Fibroblast of peridontal ligament (primary cell): ENCODE data around the gene SNRNP35.
"Not testable (repeated sequence)": the region's sequence is repeated elsewhere in the genome, so short reads cannot be mapped to it uniquely, and the experiment has no call there.

ENCODE experiments used
- DNase-seq: peaks from one replicate; pipeline ENCODE4 v3.0.0-alpha.2; 2010; ENCODE audit errors: extremely low read depth

Gene SNRNP35

DNA sequence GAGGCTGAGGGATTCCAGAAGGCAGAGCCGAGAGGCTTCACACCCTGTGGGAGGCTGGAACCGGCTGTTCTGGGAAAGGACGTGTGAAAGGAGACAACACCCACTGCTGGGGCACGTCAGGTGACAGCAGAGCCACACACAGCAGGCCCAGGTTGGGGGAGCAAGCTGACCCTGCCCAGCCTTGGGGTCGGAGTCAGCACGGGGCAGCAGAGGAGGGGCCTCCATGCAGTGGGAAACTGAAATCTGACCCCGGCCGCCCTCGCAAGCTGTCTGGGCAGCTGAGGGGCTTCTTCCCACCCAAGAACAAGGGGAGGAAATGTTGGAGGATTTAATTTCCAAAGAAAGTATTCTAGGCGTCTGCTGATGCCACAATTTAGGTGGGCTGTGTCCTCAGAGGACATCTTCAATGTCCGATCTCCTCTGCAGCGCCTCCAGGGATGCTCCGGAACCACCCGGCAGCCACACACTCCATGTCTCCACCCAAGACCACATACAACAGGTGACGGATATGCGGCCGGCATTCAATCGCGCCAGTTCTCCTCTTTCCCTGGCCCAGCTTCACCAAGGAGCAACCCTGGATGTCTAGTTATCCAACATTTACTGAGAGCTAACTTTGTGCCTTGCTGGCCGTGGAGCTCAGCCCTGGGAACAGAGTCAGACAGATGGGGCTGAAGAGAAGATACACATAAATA, 30.7 kb downstream of the SNRNP35 start:
- no peak for DNase-seq

DNA sequence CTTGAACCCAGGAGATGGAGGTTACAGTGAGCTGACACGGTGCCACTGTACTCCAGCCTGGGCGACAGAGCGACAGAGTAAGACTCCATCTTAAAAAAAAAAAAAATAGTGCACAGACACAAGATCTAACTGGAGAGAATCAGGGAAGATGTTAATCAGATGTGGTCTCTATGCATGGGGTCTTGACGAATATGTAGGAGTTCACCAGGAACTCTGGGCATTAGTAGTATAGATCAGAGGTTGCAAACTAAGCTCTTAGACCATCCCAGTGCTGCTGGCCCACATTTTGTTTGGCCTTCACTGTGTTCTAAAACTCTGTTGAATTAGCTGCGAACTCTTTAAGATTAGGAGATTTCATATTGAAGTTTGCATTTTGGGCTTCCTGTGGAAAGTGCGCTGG, 31.6 kb downstream of the SNRNP35 start:
- no peak for DNase-seq

DNA sequence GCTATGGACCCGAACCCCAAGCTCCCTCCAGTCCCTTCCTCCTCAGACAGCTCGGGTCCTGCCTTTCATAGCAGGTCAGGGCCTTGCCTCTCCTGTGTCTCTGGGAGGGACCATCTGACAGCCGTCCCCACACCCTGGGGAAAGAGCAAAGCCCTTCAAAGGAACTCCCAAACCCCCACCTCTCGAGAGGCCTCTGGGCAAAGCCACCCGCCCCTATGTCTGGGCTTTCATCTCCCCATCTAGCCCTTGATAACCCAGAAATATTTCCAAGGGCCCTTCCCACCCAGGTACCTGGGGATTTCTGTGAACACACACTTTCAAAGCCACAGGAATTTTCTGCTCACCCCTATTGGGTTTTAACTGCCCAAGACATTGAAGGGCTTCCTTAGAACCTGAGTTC, 32.1 kb downstream of the SNRNP35 start:
- DNase-seq: no peak

DNA sequence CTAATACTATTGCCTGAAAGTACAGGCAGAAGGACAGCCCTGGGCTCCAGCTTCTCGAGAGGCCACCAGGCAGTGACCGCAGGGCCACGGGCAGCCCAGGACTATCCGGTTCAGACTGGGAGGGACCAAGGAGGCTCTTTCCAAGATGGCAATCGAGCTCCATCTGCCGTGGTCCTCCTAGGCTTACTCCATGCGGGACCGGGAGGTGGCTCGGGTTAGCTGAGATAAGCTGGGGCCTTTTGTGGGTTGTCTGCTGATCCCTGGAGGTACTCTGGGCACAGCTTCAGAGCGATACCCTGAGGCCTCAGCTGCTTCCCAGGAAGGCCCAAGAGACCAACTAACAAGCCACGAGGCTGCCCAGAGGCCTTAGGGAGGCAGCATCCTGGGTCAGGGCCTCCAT, 33.1 kb downstream of the SNRNP35 start:
- DNase-seq: no peak

DNA sequence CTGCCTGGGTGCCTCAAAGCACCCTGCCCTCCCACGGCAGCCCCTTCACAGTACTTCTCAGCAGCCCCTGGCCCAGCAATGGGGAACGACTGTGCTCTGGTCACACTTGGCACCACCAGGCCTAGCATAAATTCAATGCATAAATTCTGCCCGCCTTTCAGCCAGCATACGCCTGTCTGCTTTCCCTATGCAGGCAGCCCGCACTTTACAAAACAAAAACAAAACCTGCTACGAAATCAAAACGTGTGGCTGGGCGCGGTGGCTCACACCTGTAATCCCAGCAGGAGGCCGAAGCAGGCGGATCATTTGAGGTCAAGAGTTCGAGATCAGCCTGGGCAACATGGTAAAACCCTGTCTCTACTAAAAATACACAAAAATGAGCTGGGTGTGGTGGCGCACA, 33.5 kb downstream of the SNRNP35 start:
- DNase-seq: no peak

DNA sequence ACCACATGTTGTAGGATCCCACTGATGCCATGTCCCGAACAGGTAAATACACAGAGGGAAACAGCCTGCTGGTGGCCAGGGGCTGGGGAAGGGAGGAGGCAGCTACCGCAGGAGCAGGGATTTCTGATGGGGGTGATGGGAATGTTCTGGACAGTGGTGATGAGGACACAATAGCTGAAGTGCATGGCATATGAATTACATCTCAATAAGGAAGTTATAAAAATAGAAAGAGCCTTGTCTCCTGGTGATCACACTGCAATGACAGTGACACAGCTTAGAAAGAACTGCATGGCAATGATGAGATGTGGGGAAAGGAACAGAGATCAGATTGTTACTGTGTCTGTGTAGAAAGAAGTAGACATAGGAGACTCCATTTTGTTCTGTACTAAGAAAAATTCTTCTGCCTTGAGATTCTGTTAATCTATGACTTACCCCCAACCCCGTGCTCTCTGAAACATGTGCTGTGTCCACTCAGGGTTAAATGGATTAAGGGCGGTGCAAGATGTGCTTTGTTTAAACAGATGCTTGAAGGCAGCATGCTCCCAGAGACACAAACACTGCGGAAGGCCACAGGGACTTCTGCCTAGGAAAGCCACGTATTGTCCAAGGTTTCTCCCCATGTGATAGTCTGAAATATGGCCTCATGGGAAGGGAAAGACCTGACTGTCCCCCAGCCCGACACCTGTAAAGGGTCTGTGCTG, 34.5 kb downstream of the SNRNP35 start:
- DNase-seq: not testable (repeated sequence)

DNA sequence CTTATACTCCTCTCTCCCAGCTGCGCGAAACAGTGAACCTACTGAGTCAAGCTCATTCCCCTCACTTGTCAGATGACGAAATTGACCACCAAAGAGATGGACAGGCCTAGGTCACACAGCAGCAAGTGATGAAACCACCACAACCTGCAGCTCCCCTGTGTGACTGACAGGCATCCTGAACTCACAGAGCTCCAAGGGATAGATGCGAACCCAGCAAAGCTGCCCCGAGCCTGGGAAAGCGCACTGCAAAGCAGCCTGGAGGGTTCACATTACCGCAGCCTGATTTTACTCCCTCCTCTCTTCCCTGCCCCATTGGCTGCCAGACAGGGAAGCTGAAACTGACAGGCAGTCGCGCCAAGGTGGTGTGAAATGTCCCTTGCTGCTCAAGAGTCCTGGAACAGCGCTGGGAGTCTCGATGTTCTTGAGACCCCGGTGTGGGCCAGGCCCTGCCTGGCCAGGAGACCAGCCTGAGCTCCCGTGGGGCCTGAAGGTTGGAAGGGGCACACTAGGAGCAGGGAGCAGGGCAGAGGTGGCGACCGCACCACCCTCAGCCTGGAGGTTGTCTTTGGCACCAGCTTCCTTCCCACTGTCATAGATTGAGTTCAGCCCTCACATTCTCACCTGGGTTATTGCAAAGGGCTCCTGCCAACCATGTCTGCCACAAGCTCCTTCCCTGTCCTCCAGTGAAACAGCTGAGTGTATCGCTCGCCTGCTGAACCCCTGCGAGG, 36.3 kb downstream of the SNRNP35 start:
- DNase-seq: no peak

DNA sequence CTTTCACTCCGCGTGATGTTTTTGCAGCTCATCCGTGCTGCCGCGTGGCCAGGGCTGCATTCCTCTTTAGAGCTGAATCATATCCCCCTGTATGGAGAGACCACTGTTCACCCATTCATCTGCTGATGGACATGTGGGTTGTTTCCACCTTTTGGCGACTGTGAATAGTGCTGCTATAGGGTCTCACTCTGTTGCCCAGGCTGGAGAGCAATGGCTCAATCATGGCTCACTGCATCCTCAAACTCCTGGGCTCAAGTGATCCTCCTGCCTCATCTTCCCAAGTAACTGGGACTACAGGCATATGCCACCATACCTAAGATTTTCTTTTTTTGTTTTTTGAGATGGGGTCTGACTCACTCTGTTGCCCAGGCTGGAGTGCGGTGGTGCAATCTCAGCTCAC, 39.1 kb downstream of the SNRNP35 start:
- no peak for DNase-seq

DNA sequence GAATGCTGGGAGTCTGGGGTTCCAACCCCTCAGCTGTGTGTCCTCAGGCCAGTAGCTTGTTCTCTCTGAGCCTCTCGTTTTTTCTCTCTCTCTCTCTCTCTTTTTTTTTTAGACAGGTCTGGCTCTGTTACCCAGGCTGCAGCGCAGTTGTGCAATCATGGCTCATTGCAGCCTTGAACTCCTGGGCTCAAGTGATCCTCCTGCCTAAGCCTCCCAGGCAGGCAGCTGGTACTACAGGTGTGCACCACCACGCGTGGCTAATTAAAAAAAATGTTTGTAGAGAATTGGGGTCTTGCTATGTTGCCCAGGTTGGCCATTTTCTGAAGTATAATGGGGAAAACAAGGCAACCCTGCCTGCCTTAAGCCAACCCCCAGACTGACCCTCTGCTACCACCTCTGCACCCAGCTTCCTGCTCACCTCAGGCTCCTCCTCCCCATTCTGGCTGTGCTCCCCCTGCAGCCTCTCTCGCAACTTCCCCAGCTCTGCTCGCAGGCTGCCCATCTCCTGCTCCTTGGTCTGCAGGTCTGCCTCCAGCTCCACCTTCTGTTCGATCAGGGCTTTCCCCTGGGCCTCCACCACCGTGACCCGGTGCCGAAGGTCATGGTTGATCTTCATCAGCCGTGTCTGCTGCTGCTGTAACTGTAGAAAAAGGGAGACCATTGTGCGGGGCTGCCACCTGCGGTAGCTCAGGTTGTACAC, 40.3 kb downstream of the SNRNP35 start:
- no peak for DNase-seq

DNA sequence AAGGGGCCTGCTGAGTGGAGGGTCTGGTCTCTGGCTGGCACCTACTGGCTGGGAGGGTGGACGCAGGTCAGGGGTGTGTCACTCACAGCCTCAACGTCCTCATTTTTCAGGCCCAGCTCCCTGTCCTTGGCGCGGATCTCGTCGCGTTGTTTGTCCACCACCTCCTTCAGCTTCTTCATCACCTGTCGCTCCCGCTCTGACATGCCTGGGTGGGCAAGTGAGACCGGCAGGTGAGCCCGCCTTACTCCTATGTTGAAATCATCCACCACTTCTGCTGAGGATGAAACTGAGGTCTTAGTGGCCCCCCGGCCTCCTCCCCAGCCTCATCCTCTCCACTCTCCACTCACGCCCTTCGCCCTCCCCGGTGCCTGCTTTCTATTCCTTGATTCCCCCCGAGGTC, 41.4 kb downstream of the SNRNP35 start:
- DNase-seq: no peak

DNA sequence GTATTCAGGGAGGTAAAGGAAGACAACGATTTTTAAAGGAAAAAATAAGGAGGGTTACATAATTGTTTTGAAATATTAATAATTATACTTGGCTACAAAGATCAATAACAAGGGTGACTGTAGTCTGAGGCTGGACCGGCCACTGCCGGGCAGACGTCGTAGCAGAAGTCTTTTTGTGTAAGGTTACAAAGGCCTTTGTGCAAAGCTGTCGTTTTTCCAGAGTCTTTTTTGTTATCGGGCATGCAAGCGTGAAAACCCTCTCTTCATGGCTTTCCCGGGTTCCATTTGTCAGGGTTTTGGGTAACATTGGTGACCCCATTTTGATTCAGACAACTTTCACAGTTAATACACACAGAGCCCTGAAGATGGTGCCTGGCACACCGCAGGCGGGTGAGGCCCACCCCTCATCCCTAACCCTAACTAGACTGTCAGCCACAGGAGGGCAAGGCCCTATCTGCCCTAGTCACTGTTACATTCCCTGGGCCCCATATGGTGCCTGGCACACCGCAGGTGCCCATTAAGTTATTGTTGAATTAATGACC, 44.3 kb downstream of the SNRNP35 start:
- no peak for DNase-seq

DNA sequence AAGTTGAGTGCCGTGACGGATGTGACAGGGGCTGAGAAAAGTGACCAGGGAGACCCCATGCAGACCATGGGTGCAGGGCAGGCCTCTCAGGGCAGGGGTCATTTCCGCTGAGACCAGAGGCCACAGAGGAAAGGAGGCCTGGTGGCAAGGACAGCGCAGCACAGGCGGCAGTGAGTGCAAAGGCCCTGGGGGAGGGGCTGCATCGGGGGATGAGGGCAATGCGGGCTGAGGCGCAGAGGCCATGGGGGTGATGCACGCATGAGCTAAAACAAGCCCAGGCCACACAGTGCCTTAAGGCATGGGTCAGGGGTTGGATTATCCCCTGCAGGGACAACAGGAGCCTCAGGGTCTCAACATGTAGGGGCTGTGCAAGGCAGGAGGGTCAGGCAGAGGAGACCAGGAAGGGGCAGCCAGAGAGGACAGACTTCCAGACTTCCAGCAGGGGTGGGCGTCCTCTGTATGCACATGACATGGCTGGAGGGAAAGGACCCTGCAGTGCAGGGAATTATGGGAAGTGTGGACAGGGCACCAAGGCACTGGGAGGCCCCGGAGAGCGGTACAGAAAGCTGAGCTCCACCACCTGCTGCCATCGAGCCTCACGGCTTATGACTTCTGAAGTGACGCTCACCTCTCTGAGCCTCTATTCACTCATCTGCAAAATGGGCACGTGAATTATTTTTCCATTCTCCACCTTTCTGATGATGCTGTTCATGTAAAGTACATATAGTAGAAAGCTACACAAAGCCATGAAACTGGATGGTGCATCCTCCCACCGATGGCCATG, 48.3 kb downstream of the SNRNP35 start:
- DNase-seq: no peak

DNA sequence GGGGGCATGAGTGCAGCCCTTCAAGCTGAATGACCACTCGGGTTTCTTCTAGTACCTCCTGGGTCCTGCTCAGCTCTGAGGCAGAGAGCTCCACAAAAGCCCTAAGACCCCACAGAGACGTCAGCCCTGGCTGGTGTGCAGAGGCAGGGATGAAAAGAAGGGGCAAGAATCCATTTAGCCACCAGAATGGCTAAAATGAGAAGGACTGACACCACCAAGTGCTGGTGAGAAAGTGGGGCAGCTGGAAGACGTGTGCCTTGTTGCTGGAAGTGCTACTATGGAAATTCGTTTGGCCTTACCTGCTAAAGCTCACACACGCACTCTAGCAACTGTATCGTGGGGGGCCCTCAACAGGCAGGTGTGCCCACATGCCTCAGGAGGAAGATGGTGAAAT, 48.9 kb downstream of the SNRNP35 start:
- no peak for DNase-seq

DNA sequence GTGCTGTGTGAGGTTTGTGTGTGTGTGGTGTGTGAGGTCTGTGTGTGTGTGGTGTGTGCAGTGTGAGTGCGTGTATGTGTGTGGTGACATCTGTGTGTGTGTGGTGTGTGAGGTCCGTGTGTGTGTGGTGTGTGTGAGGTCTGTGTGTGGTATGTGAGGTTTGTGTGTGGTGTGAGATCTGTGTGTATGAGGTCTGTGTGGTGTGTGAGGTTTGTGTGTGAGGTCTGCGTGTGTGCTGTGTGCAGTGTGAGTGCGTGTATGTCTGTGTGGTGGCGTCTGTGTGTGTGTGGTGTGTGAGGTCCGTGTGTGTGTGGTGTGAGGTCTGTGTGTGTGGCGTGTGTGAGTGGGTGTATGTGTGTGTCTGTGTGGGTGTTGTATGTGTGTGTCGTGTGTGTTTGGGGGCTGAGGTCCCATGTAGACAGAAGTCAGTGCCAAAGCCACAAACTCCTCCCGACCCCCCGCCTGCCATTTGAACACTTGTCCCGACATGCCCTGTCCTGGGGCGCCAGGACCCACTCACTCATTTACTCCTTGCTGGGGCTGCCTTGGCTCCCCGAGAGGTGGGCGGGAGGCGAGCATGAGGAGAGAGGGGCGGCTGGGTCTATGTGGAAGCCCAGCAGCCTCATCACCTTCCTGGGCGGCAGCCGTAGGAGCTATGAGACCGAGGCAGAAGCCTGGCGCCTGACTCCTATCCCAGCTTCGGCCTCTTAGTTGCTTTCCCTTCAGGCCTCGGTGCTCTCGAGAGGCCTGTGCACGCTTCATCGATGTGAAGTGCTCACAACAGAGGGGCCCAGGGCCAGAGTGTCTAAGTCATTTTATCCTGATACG, 55.1 kb downstream of the SNRNP35 start:
- DNase-seq: no peak

DNA sequence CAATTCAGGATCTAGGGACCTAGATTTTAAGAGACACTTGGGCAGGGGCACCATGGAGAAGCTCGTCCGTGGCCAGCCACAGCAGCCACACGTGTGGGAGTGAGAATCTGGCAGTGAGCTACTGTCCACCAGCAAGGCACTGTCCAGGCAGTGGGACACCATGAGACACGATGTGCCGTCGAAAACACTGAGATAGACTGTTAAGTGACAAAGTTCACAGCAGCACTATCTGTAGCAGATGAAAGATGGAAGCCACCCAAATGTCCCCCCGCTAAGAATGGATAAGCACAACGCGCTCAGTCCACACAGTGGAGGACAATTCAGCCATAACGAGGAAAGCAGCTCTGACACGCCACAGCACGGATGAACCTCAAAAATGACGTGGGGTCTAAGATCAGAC, 55.9 kb downstream of the SNRNP35 start:
- DNase-seq: no peak

DNA sequence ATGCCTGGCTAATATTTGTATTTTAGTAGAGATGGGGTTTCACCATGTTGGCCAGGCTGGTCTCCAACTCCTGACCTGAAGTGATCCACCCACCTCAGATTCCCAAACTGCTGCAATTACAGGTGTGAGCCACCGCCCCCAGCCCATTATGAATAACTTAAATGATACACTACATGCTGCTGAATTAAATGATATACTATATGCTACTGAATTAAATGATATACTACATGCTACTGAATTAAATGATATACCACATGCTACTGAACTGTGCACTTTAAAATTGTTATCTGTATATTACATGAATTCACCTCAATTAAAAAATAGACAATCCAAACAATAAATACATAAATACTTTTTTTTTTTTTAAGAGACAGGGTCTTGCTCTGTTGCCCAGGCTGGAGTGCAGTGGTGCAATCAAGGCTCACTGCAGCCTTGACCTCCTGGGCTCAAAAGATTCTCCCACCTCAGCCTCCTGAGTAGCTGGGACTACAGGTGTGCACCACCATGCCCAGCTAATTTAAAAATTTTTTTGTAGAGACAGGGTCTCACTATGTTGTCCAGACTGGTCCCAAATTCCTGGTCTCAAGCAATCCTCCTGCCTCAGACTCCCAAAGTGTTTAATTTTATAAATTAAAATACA, 56.8 kb downstream of the SNRNP35 start:
- not testable (repeated sequence) for DNase-seq

DNA sequence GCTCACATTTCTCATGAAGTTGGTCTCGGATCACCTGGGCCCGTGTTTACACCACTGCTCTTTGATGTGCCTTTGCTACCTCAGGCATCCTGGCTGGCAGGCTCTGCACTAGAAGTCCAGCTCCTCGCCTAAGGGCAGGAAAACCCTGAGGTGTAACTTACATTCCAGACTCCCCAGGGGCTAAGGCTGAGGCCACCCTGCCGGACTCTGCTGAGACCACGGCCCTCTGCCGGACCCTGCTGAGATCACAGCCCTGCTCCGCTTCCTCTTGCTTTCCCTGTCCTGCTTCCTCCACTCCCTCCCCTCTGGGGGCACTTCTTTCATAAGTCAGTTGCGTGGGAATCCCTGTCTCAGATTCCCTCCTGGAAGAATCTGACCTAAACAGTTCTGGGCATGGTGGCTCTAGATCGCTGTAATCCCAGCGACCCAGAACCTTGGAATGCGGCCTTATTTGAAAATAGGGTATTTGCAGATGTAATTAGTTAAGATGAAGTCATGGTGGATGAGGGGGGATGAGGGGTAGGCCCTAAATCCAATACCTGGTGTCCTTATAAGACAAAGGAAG, 58.4 kb downstream of the SNRNP35 start:
- peak; percentile 66 for DNase-seq
